ENCODE results near the gene RNF31. TPM values are rescaled to one million over a fixed set of nuclear protein-coding genes. Genes with fewer than 3 reads are reported as not detected.
A peak's percentile ranks its signal among the peaks of the same experiment; 100 is the strongest.

RNF31 gene
- total and polyA plus RNA-seq, 2 of the 13 experiments (the other 11 are each of a cell fraction or from before 2014, with no cell fraction given): 48.2 to 86.8 TPM

GRCh38 chr14:24146978-24147760 is at the start of gene RNF31 (continued):
- peak; percentile 52 for TF ChIP-seq THAP9 (CRISPR knock-in tag; IDR thresholded peaks at IDR 0.05; ENCODE audit: borderline replicate concordance)
- peak; percentile 78 for TF ChIP-seq KDM5B (CRISPR knock-in tag; IDR thresholded peaks at IDR 0.05; ENCODE audit: borderline replicate concordance)
- TF ChIP-seq DMTF1 (CRISPR knock-in tag; IDR thresholded peaks at IDR 0.05): no peak
- TF ChIP-seq ZNF510 (CRISPR knock-in tag; IDR thresholded peaks at IDR 0.05; ENCODE audit: low read depth): peak; percentile 51; the same call in 1 of the 2 replicates
- peak; percentile 26 for TF ChIP-seq PHF5A (CRISPR knock-in tag; IDR thresholded peaks at IDR 0.05; ENCODE audit: low read depth, unreplicated experiment)
- no peak for TF ChIP-seq ZSCAN9 (CRISPR knock-in tag; IDR thresholded peaks at IDR 0.05; ENCODE audit: borderline replicate concordance)
- TF ChIP-seq IRF9 (CRISPR knock-in tag; IDR thresholded peaks at IDR 0.05; ENCODE audit: borderline replicate concordance): peak; percentile 77; the same call in 1 of the 2 replicates
- TF ChIP-seq ZNF724P (CRISPR knock-in tag; IDR thresholded peaks at IDR 0.05; ENCODE audit: borderline replicate concordance): peak; percentile 79; the same call in 1 of the 2 replicates
- TF ChIP-seq ZFY (CRISPR knock-in tag; IDR thresholded peaks at IDR 0.05): peak; percentile 98
- no peak for TF ChIP-seq PRDM10 (CRISPR knock-in tag; IDR thresholded peaks at IDR 0.05; ENCODE audit: low read depth)
- TF ChIP-seq GATAD1 (CRISPR knock-in tag; IDR thresholded peaks at IDR 0.05): peak; percentile 88
- peak; percentile 68; the same call in 1 of the 2 replicates for TF ChIP-seq YEATS2 (CRISPR knock-in tag; IDR thresholded peaks at IDR 0.05; ENCODE audit: borderline replicate concordance)
- no peak for TF ChIP-seq SNRNP70 (IDR thresholded peaks at IDR 0.05; ENCODE audit: low read depth, low read length)
- TF ChIP-seq ZNF619 (CRISPR knock-in tag; IDR thresholded peaks at IDR 0.05): peak; percentile 95
- peak; percentile 88 for TF ChIP-seq ZNF781 (CRISPR knock-in tag; IDR thresholded peaks at IDR 0.05; ENCODE audit: borderline replicate concordance, not compliant biosample characterization)
- TF ChIP-seq YEATS4 (CRISPR knock-in tag; IDR thresholded peaks at IDR 0.05; ENCODE audit: borderline replicate concordance): peak; percentile 86

Data from HepG2 (cell line).